GM21367 (cell line): Measurements from ENCODE around the gene HRH3.

Experiments
- ATAC-seq: cut with Tn5 transposase; IDR thresholded peaks from one replicate; pipeline ENCODE4 v1.9.1; 2021; ENCODE audit not compliant: unreplicated experiment

The HRH3 gene

DNA sequence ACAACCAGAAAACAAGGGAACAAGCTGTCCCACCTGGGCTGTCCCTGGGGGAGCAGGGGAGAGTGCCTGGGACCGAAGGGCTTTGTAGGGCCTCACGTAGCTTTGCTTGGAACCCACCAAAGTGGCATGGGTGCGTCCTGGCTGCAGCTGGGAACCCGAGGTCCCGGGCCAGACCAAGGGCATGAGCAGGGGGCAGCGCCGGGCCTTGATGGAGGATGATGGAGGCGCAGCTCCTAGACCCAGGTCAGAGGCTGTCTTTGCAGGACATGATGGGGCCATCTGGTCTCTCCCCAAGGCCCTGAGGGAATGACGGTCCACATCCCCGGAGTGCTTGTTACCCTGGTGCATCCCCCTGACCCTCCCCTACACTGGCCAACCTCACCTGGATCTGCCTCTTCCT is 10.6 kb upstream of the HRH3 start:
- ATAC-seq = no peak

DNA sequence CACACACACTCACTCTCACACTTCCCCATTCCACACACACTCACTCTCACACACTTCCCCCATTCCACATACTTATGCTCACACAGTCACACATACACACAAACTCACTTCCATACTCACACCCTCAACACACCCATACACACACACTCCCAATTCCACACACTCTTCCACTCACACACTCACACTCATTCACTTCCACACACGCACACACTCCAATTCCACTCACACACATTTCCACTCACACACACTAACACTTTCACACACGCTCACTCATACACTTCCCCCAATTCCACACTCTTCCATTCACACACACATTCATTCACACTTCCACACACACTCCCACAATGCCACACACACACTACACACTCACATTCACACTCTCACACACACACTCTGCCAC is 10.2 kb upstream of the HRH3 start:
- ATAC-seq = no peak

DNA sequence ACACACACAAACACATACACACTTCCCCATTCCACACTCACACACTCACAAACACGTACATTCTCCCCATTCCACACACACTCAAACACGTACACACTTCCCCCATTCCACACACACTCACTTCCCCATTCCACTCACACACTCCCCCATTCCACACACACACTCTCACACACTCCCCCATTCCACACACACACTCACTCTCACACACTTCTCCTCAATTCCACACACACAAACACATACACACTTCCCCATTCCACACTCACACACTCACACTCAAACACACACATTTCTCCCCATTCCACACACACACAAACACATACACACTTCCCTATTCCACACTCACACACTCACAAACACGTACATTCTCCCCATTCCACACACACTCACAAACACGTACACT is 9.6 kb upstream of the HRH3 start:
- no peak for ATAC-seq

DNA sequence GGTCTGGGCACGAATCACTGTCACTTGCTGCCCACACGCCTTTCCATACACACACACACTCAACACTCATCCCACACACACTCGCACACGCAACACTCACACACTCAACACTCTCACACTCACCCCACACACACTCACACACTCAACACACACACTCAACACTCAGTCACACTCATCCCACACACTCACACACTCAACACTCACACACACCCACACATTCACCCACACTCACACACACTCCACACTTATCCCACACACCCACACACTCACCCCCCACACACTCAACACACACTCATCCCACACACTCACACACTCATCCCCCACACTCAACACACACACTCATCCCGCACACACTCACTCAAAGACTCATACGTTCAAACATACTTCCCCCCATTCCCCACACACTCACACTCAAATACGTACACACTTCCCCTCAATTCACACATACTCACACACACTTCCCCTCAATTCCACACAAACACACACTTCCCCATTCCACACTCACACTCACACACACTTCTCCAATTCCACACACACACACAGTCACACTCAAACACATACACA is 9.0 kb upstream of the HRH3 start:
- ATAC-seq = no peak

DNA sequence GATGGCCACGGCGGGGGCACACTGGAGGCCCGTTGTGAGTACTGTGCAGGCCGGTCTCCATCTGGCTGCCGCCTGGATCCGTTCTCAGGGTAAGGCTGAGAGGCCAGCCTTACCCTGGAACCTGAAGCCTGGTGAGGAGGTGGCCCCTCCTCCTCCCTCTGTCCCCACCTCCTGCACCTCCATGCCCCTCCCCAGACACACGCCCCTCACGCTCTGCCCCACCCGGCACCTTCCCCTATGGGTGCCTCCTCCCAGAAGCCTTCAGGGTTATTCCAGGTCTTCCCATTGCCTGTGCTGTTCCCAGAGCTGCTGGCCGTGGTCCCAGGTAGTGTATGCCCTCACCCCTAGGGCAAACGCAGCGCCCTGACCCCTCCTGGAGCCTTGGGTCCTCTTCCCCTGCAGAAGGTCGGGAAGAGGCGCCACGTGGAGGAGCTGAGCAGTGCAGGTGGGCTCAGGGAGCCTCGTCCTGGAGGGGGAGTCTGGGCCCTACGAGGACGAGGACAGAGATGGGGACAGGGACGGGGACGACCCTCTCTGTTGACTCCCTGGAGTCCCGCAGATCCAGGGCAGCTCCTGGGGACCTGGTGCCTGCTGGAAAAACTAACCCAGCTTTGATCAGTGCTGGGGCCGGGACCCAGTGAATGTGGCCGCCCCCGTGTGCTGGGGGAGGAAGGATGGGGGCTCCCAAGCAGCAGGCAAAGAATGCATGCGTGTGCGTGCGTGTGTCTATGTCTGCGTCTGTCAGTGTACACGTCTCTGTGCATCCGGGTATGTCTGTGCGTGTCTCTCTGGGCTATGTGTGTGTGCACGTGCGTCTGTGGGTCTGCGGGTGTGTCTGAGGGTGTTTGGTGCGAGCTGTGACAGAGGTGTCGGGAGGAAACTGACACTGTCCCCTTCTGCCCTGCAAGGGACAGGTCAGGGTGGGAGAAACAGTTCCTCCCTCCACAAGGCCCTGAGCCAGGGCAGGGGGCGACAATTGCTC is 8.2 kb upstream of the HRH3 start:
- no peak for ATAC-seq

DNA sequence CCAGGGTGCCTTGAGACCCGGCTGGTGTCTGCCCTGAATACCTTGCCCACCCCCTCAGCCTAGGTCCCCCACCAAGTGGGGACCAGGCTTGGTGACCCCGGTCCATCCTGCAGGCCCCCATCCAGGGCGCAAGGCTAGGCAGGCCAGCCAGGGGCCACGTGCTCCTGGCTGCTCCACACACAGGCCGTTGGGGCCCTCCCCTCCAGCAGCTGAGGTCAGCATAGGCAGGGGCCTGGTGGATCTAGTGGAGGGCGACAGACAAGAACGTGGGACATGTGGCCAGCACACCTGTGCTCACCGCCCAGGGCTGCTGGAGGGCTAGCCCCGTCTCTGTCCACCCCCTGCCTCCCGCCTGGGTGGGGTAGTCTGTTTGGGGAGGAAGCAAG is 7.5 kb upstream of the HRH3 start:
- ATAC-seq = no peak

DNA sequence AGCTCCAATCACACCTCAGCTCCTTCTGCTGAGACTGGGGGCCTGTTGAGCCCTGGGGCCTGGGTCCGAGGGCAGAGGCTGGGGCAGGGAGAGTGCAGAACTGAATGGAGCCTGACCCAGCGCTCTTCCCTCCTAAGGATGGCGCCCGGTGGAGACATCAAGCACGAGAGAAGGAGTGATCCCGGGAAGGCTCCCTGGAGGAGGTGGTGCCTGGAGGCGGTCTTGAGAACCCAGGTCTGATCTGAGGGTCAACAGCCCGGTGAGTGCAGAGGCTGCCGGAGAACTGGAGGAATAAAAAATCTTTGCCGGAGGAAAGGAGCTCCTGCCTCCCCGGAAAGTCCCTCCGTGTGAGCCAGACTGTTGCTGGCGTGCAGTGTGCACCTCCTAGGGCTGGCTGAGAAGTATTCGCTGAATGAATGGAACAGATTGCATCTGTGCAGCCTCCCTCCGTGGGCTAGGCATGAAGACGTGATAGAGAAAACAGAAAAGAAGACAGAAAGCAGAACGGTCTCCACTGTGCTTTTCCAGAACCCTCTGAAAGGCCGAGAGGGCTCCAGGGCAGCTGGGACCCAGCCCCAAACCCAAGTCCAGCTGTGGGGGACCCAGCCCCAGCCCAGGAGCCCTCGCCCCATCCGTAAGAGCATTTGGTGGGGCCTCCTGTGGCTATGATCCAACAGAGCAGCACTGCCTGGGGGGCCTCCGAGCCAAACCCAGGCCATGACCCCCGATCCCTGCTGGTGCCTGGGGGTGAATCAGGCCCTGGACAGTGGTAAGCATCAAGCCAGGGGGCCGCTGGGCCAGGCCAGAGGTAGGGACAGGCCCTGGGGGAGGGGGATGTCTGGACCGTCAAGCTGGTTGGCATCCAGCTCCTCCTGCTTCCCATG is 6.9 kb upstream of the HRH3 start:
- ATAC-seq = no peak

DNA sequence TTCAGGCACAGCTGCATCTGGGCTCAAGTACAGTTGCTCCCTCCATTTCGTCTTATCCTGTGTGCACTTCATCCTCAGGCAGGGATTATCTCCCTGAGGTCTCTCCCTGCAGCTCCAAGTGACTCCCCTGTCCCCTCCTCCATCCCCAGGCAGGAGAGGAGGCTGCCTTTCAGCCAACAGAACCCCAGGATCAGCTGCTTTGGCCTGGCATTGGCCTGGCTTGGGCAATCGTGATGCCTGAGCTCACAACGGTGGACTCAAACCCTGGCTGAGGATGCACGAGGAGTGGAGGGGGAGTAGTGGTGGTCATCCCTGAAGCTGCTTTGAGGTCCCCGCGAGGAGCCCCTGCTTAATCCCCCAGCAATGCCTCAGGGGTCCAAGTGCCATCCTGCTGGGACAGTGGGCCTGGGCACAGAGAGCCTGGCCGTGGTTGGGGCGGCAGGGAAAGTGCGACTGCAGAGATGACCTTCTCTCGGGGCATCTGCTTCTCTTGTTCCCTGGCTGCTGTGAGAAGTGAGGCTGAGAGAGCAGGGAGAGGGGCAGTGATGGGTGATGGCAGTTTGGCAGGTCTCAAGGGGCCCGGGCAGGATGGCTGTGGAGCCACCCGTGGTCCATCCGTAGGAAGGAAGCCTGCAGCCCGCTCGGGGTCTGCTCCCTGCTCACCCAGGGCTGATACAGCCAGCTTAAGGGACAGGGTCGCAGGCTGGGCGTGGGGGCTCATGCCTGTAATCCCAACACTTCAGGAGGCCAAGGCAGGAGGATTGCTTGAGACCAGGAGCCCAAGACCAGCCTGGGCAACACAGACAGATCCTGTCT is 6.0 kb upstream of the HRH3 start:
- no peak for ATAC-seq

DNA sequence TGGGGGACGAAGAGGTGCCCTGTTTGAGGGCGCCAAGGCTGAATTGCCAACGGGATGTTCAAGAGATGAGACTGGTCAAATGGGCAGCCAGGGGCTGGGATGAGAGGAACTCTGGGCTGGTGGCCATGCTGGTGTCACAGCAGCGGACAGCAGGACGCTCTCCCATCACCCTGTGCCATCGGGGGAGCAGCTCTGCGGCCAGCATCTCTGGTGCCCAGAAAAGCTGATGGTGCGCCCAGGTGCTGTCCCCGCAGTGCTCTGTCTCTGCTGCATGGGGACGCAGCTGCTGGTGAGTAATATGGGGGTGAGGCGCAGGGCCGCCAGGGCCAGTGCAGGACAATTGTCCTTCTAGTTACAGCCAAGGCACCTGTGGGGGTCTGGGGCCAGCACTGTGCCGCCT is 4.9 kb upstream of the HRH3 start:
- ATAC-seq = no peak

DNA sequence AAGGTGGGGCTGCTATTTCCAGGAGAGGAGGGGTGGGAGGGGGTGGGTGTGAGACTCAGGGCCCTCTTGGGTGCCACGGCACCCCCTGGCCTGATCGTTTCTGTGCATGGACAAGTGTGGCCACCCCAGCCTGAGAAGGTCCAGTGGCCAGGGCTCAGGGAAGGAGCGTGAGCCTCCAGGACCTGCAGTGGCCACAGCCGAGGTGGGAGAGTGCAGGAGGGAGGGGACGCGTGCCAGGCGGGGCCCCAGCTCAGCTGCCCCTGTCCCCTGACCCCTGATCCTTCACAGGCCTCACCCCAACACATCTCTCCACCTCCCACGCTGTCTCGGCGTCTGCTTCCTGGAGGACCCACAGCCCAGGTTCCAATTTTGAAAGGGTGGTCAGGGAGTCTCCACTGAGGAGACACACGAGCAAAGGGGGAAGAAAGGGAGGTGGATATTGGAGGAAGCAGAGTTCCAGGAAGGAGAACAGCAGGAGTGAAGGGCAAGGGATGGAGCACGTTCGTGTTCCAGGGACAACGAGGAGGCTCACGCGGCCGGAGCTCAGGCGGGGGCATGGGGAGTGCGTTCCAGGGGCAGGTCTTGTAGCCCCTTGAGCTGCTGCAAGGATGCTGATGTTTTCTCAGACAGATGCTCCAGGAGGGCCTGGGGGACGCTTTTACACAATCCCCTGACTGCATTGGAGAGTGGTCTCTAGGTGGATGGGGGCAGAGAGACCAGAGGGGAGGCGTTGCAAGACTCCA is 4.2 kb upstream of the HRH3 start:
- no peak for ATAC-seq

DNA sequence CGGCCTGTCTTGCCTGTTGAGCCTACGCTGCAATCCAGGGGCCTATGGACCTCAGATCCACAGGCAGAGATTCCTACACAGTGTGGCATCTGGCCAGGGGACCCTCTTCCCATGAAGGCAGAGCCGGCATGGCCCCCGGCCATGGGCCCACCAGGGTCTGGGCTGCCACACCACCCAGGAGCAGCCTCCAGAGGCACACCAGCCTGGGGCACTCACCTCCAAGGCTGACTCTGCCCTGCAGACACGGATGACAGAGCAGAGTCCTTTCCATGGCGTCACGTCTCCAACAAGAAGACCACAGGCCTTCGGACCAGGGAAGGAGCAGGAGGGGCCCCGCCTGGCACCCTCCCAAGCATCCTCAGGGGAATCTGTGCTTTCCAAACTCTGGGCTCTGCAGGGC is 3.5 kb upstream of the HRH3 start:
- no peak for ATAC-seq

DNA sequence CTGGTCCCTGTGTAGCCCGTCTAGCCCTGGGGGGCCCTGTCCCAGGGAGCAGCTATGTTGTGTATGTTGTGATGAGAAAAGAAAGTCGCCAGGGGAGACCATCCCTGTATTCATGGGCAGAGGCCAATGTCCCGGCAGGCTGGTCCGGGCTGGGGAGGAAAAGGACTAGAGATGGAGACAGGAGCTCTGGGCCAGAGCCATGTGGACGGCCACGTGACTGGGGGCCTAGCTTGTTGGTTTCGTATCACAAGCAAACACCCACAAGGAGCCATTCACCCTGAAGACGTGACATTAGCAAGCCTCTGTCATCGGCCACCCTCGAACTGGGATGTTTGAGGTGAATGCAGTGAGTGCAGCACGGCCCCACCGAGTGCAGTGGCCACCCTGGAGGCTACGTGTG is 2.9 kb upstream of the HRH3 start:
- ATAC-seq = no peak

DNA sequence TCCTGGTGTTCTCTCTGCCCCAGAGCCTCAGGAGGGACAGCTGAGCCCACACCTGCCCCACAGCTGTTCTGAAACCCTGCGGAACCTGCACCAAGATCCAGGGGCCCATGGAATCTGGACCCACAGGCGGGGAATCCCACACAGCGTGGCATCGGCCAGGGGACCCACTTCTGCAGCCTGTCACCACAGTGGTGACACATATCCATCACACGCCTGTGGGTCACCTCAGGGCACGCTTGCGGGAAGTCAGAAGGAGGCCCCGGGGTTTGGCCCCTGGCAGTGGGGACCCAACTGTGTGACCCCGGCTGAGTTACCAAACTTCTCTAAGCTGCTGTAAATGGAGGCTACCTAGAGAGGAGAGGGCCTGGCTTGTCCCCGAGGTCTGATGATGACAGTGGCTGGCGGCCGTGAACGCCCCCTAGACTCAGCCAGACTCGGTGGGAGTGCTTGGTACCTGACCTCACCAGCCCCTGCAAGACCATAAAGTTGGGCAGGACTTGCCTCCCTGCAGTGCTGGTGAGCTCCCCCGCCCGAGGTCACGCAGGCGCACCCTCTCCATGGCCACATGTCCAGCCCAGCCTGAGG is 2.3 kb upstream of the HRH3 start:
- no peak for ATAC-seq

DNA sequence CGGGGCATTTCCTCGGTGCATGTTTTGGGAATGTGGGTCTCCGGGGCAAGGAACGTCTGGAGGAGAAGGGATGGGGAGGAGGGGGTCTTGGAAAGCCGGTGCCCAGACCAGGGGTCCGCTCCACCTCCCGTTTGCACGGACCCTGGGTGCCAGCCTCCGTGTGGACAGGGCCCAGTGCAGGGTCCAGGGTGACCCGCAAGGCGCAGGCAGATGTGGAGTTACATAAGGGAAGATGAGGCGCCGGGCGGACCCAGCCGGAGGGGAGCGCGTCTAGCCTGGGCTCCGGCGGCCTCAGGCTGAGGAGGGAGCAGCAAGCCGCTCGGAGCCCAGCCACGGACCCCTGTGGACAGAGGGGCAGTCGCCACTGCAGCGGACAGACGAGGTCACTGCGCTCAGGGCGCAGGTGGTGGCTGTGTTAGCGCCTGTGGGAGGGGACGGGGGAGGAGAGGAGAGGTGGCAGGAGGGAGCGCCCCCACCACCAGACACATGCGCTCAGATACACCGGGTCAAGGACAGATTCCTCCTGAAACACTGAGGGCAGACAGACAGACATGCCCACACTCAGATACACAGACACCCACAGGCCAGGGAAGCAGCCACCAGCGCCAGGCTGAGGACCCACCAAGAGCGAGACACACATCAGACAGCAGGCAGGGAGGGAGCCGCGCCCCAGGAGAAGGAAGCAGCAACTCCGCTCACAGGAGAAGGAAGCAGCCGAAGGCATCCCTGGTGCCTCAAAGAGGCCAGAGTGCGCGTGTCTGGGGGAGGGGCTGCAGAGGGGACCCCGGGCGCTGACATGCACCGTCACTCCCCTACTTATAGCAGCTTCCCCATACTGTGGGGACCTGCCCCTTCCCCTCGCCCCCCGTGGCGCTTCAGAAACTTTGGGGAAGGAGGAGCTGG is 839 bp upstream of the HRH3 start:
- ATAC-seq = no peak

DNA sequence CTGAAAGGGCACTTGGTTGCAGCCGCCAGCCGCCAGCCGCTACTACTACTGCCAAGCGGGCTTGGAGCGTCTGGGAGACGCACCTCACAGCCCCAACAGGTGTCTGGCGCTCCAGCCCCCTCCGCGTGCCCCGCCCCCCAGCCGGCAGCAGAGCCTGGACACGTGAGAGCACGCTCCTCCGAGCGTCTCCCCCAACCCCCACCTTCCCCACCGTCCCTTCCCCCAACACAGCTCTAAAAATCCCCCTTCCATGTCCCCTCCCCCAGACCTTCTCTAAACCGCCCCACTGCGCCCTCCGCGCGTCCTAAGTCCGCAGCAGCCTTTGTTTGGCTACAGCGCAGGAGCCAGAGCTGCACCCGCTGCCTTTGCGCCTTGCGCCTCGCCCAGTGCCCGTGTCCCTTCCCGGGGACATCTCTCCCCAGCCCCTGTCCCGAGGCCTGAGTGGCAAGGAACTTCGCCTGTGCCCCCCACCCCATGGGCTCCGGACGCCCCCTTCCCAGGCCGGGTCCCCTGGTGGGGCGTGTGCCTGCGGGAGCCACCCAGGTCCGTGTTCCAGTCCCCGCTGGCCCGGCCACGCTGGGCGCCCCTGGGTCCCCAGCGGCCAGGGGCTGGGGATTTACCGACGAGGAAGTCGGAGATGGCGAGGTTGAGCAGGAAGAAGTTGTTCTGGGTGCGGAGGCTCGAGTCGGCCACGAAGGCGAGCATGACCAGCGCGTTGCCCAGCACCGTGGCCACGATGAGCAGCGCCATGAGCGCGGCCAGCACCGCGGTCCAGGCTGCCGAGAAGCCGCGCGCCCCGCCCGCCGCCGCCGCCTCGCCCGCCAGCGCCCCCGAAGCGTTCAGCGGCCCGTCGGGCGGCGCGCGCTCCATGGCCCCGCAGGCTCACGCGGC is 732 bp downstream of the HRH3 start:
- ATAC-seq = no peak

DNA sequence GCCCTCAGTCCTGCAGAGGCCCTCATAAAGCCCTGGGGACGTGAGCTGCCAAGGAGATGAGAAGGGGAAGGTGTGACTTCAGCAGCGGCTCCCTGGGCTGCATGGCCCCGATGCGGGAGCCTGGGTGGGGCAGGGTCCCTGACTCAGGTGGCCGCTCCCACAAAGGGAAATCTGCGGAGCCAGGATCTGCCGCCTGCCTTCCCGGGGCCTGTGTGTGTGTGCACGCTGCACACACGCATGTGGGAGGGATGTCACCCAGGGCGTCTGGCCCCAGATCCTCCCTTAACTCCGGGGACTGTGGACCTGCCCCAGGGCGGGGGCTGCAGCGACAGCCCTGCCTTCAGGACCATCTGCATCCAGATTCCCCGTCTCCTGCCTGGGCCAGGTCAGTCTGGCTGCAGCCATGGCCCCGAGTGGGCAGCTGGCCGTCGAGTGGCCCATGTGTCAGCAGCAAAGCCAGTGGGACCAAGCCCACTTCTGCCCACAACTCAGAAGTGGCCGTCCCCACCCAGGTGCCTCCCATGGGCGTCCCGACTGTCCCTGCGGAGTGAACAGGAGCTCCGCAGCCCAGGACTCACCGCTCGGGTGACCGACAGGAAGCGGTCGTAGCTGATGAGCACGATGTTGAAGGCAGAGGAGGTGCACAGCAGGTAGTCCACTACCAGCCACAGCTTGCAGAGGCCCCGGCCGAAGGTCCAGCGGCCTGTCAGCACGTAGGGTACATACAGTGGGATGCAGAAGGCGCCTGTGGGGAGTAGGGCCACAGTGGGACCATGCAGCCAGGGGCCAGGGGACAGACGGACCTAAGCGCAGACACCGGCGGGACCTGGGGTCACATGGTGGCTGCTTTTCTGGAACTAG is 1.9 kb downstream of the HRH3 start:
- ATAC-seq = no peak
